Measurements from ENCODE around the gene NEGR1. TPM values are rescaled to one million over a fixed set of nuclear protein-coding genes. Genes with fewer than 3 reads are reported as not detected.

The NEGR1 gene
- total and polyA plus RNA-seq, 9 of the 15 experiments (the other 6 are each of a cell fraction or from before 2014, with no cell fraction given): not detected

DNA sequence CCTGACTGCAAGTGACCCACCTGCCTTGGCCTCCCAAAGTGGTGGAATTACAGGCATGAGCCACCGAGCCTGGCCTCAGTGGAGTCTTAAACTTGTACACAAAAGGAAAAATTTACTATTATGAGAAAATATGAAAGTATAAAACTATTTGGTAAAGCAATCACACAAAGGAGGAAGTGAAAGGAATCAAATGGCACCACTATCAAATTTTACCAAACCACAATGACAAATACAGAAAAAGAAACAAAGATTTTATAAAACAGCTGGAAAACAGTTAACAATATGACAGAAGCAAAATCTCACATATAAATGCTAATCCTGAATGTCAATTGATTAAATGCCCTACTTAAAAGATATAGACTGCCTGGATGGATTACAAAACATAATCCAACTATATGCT is 42.1 kb upstream of the NEGR1 start:
- in situ Hi-C loops (cut with MboI): no loop called here
- CTCF ChIA-PET (ENCODE audit: low intra/inter-chr PET ratio): no interaction called here
- DNase-seq (ENCODE audit: extremely low read depth in 1 of 4, low spot score in 3 of 4) (no peak), FAIRE-seq (no peak), ATAC-seq (no peak)
- no peaks in the 10 kb centered on the region for H3K79me2 ChIP-seq (ENCODE audit: control insufficient read depth, insufficient read depth, low read length)
- no peak overlapping the region for H3K27ac ChIP-seq (ENCODE audit: extremely low read depth, low read depth, low read length)
- TF ChIP-seq NCOR1 (IDR thresholded peaks at IDR 0.05): no peak
- no peak for TF ChIP-seq FOXA1 (IDR thresholded peaks at IDR 0.05; ENCODE audit: borderline replicate concordance)
- TF ChIP-seq SREBF2 (CRISPR knock-in tag; IDR thresholded peaks at IDR 0.05): no peak
- no peak for TF ChIP-seq CTBP1 (IDR thresholded peaks at IDR 0.05; ENCODE audit: borderline replicate concordance)
- TF ChIP-seq, protein P1, sequence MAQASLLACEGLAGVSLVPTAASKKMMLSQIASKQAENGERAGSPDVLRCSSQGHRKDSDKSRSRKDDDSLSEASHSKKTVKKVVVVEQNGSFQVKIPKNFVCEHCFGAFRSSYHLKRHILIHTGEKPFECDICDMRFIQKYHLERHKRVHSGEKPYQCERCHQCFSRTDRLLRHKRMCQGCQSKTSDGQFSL (CRISPR knock-in tag; IDR thresholded peaks at IDR 0.05): no peak
- TF ChIP-seq, protein P1 (tag; IDR thresholded peaks at IDR 0.05): no peak
- no peak for TF ChIP-seq TCF7L2 (IDR thresholded peaks at IDR 0.05; ENCODE audit: low read depth, low read length)
- TF ChIP-seq LARP7 (IDR thresholded peaks at IDR 0.05): no peak
- TF ChIP-seq CEBPG (CRISPR knock-in tag; IDR thresholded peaks at IDR 0.05): no peak
- TF ChIP-seq CEBPG (tag; conservative IDR thresholded peaks at IDR 0.05 in 1 of 2, IDR thresholded peaks at IDR 0.05 in 1 of 2): no peak
- POLR2A ChIA-PET: no interaction called here
- H4K20me1 ChIP-seq (replicated peaks; ENCODE audit: control insufficient read depth, insufficient read depth, low read length): no peaks in the 10 kb centered on the region
- no peaks in the 10 kb centered on the region for H3K4me1 ChIP-seq (replicated peaks in 1 of 2; ENCODE audit: control insufficient read depth in 2 of 2, insufficient read depth in 2 of 2, low read length in 2 of 2)
- H3K36me3 ChIP-seq (ENCODE audit: control insufficient read depth, insufficient read depth, low read length): no peaks in the 10 kb centered on the region
- 0% methylated on average over 1 of the region's 1 CpG for WGBS (ENCODE audit: insufficient coverage, low coverage, missing lambda C conversion rate)
- H3K27me3 ChIP-seq (ENCODE audit: control insufficient read depth in 2 of 2, insufficient read depth in 2 of 2, low read length in 2 of 2): no peaks in the 10 kb centered on the region
- intact Hi-C loops (cut with micrococcal nuclease): no loop called here
- no TSS peak for BruUV-seq (replicated peaks)
- no peak overlapping the region for H3K4me2 ChIP-seq (ENCODE audit: insufficient read depth, low read length)
- no peak overlapping the region for H2AFZ ChIP-seq (ENCODE audit: low read depth, low read length)
- H3K4me3 ChIP-seq: no peak overlapping the region
- H3K9me1 ChIP-seq (ENCODE audit: control insufficient read depth, insufficient read depth, low read length): no peaks in the 10 kb centered on the region
- no peak overlapping the region for H3K9ac ChIP-seq (ENCODE audit: insufficient read depth in 1 of 2, low read depth in 2 of 2, low read length in 2 of 2)
- no peaks in the 10 kb centered on the region for H3K9me3 ChIP-seq (replicated peaks; ENCODE audit: control insufficient read depth, insufficient read depth, low read depth, low read length)
